ENCODE measurements around the gene SLC6A19. TPM values are rescaled to one million over a fixed set of nuclear protein-coding genes. Genes with fewer than 3 reads are reported as not detected.

Gene SLC6A19
- total RNA-seq, 1 donor from 2014 or later, result not detected

GRCh38 chr5:1180096-1180495 is 21.3 kb upstream of the SLC6A19 start:
- no peak for DNase-seq (ENCODE audit: extremely low spot score in 2 of 2)
- Histone ChIP-seq H3K4me3 (no peak overlapping the region), H3K4me1 (no peaks in the 10 kb centered on the region), H3K36me3 (no peaks in the 10 kb centered on the region), H3K27ac (no peak overlapping the region), H3K9me3 (no peaks in the 10 kb centered on the region), H3K27me3 (no peaks in the 10 kb centered on the region)
- TF ChIP-seq POLR2A (IDR thresholded peaks at IDR 0.05) (no peak), CTCF (IDR thresholded peaks at IDR 0.05) (no peak), POLR2AphosphoS5 (IDR thresholded peaks at IDR 0.05; ENCODE audit: insufficient read depth in 1 of 2, low read depth in 1 of 2) (no peak)
- intact Hi-C loops (cut with DNase I), result no loop called here

- Histone ChIP-seq H3K4me1 (no peaks in the 10 kb centered on the region), H3K4me3 (no peak overlapping the region), H3K36me3 (no peaks in the 10 kb centered on the region), H3K27me3 (no peaks in the 10 kb centered on the region), H3K27ac (no peak overlapping the region), H3K9me3 (no peaks in the 10 kb centered on the region)
- intact Hi-C loops (cut with DNase I), result no loop called here
- no peak for DNase-seq (ENCODE audit: extremely low spot score in 2 of 2)
- TF ChIP-seq POLR2AphosphoS5 (IDR thresholded peaks at IDR 0.05; ENCODE audit: insufficient read depth in 1 of 2, low read depth in 1 of 2) (no peak), POLR2A (IDR thresholded peaks at IDR 0.05) (no peak), CTCF (IDR thresholded peaks at IDR 0.05) (no peak)
These were observed 20.5 kb upstream of the SLC6A19 start for GRCh38 chr5:1180841-1181271.

- H3K36me3 ChIP-seq, result no peaks in the 10 kb centered on the region
- H3K27ac ChIP-seq, result no peak overlapping the region
- H3K4me3 ChIP-seq, result no peak overlapping the region
- TF ChIP-seq CTCF (IDR thresholded peaks at IDR 0.05) (no peak), POLR2A (IDR thresholded peaks at IDR 0.05) (no peak), POLR2AphosphoS5 (IDR thresholded peaks at IDR 0.05; ENCODE audit: insufficient read depth in 1 of 2, low read depth in 1 of 2) (no peak)
- H3K27me3 ChIP-seq, result no peaks in the 10 kb centered on the region
- H3K9me3 ChIP-seq, result no peaks in the 10 kb centered on the region
- intact Hi-C loops (cut with DNase I), result no loop called here
- no peak for DNase-seq (ENCODE audit: extremely low spot score in 2 of 2)
- no peaks in the 10 kb centered on the region for H3K4me1 ChIP-seq
These were observed 19.7 kb upstream of the SLC6A19 start for GRCh38 chr5:1181451-1182359.

- H3K9me3 ChIP-seq, result no peaks in the 10 kb centered on the region
- no peaks in the 10 kb centered on the region for H3K27me3 ChIP-seq
- no peaks in the 10 kb centered on the region for H3K36me3 ChIP-seq
- DNase-seq (ENCODE audit: extremely low spot score in 2 of 2), result no peak
- TF ChIP-seq POLR2AphosphoS5 (IDR thresholded peaks at IDR 0.05; ENCODE audit: insufficient read depth in 1 of 2, low read depth in 1 of 2), result no peak
- no peak for TF ChIP-seq CTCF (IDR thresholded peaks at IDR 0.05)
- TF ChIP-seq POLR2A (IDR thresholded peaks at IDR 0.05), result no peak
- intact Hi-C loops (cut with DNase I), result no loop called here
- H3K4me1 ChIP-seq, result no peaks in the 10 kb centered on the region
- H3K4me3 ChIP-seq, result no peak overlapping the region
- H3K27ac ChIP-seq, result no peak overlapping the region
These were observed 19.1 kb upstream of the SLC6A19 start for GRCh38 chr5:1182360-1182632.
